Caco-2 (cell line): ENCODE measurements around the gene IDE. TPM values are rescaled to one million over a fixed set of nuclear protein-coding genes. Genes with fewer than 3 reads are reported as not detected.

ENCODE experiments used
- BruUV-seq: library from RNA; stranded (reverse); fragments of 400-500 nt; replicated peaks from 2 replicates; lab custom pipeline; 2021; lab: Mats Ljungman, UMichigan
- CTCF ChIA-PET: fragments of 300-600 bp; sonication (Branson Sonifier 250); formaldehyde crosslinking; loops from one replicate; lab custom pipeline; 2022; ENCODE audit warnings: antibody characterized with exemption; lab: Charles Lee
- POLR2A ChIA-PET: fragments of 300-600 bp; sonication (Branson Sonifier 250); formaldehyde crosslinking; loops from one replicate; lab custom pipeline; 2022; ENCODE audit warnings: antibody characterized with exemption; lab: Charles Lee
- DNase-seq, 2 experiments: peaks; one replicate each; pipeline versions ENCODE4 v3.0.0 to v3.0.0-alpha.2; 2020 to 2022
- H3K27me3 ChIP-seq: replicated peaks from 2 replicates; pipeline ENCODE4 v1.6.0; 2011; ENCODE audit warnings: low read length; ENCODE audit not compliant: control insufficient read depth, insufficient read depth
- H3K36me3 ChIP-seq: 2 replicates; pipeline ENCODE4 v1.5.1; 2011; ENCODE audit warnings: low read length; ENCODE audit not compliant: control insufficient read depth, insufficient read depth
- H3K4me1 ChIP-seq: fragments of 250-450 bp; sonication (Bioruptor Pico); 2 replicates; pipeline ENCODE4 v1.5.1; 2020; ENCODE audit warnings: mild to moderate bottlenecking
- H3K4me3 ChIP-seq: 2 replicates; pipeline ENCODE4 v1.5.1; 2011; ENCODE audit warnings: low read depth, mild to moderate bottlenecking, control low read depth, low read length
- H3K9me3 ChIP-seq: fragments of 250-450 bp; sonication (Bioruptor Pico); 2 replicates; pipeline ENCODE4 v1.5.1; 2020; ENCODE audit warnings: mild to moderate bottlenecking, moderate library complexity
- H3K27ac Mint-ChIP-seq: one replicate; pipeline ENCODE4 v1.8.0; 2022; ENCODE audit warnings: mixed read lengths; ENCODE audit not compliant: unreplicated experiment
- H3K27me3 Mint-ChIP-seq: one replicate; pipeline ENCODE4 v1.8.0; 2022; ENCODE audit warnings: mixed read lengths; ENCODE audit not compliant: insufficient read depth, unreplicated experiment
- H3K36me3 Mint-ChIP-seq: one replicate; pipeline ENCODE4 v1.8.0; 2022; ENCODE audit warnings: mild to moderate bottlenecking, mixed read lengths; ENCODE audit not compliant: insufficient read depth, unreplicated experiment
- H3K4me1 Mint-ChIP-seq: one replicate; pipeline ENCODE4 v1.8.0; 2022; ENCODE audit warnings: low read depth, mixed read lengths; ENCODE audit not compliant: unreplicated experiment
- H3K4me3 Mint-ChIP-seq: one replicate; pipeline ENCODE4 v1.8.0; 2022; ENCODE audit warnings: mild to moderate bottlenecking, moderate library complexity, mixed read lengths; ENCODE audit not compliant: unreplicated experiment
- H3K9me3 Mint-ChIP-seq: one replicate; pipeline ENCODE4 v1.8.0; 2022; ENCODE audit warnings: mixed read lengths; ENCODE audit not compliant: unreplicated experiment
- intact Hi-C: fragments of 100-400 bp; cut with micrococcal nuclease; formaldehyde crosslinking; loops from one replicate; pipeline ENCODE4 v1.10.0; 2022; ENCODE audit not compliant: unreplicated experiment
- total RNA-seq: library from RNA; stranded (reverse); gene quantifications from 2 replicates; pipeline ENCODE4 v1.2.3, GENCODE V29; 2022
- TF ChIP-seq, protein P1 (sequence below), 2 experiments: fragments of 200-600 bp in 1 of 2; IDR thresholded peaks; 1 replicate in 1 of 2; 2 replicates in 1 of 2; pipeline versions ENCODE4 v1.5.1 to v1.8.0; 2011 to 2022; ENCODE audit warnings: antibody characterized with exemption in 1 of 2, control low read depth in 1 of 2, inconsistent platforms in 1 of 2, low read depth in 1 of 2, low read length in 1 of 2, mild to moderate bottlenecking in 1 of 2, moderate library complexity in 1 of 2; ENCODE audit not compliant: insufficient read depth in 1 of 2, severe bottlenecking in 1 of 2, unreplicated experiment in 1 of 2

The IDE gene
- total RNA-seq, 1 experiment from 2014 or later, result 85.5 TPM

GRCh38 chr10:92418221-92418620 lies 155.7 kb downstream of the IDE start:
- no peak overlapping the region for H3K27ac Mint-ChIP-seq
- DNase-seq, result no peak
- H3K9me3 Mint-ChIP-seq, result no peaks in the 10 kb centered on the region
- no TSS peak for BruUV-seq
- Histone ChIP-seq H3K4me3 (no peak overlapping the region), H3K4me1 (no peaks in the 10 kb centered on the region), H3K36me3 (no peaks in the 10 kb centered on the region), H3K9me3 (0 out of 2 replicates have a peak, but pooled peaks cover 4% of the 10 kb centered on the region), H3K27me3 (no peaks in the 10 kb centered on the region; the same call in 1 of the 2 replicates)
- CTCF ChIA-PET, result no interaction called here
- TF ChIP-seq, protein P1, sequence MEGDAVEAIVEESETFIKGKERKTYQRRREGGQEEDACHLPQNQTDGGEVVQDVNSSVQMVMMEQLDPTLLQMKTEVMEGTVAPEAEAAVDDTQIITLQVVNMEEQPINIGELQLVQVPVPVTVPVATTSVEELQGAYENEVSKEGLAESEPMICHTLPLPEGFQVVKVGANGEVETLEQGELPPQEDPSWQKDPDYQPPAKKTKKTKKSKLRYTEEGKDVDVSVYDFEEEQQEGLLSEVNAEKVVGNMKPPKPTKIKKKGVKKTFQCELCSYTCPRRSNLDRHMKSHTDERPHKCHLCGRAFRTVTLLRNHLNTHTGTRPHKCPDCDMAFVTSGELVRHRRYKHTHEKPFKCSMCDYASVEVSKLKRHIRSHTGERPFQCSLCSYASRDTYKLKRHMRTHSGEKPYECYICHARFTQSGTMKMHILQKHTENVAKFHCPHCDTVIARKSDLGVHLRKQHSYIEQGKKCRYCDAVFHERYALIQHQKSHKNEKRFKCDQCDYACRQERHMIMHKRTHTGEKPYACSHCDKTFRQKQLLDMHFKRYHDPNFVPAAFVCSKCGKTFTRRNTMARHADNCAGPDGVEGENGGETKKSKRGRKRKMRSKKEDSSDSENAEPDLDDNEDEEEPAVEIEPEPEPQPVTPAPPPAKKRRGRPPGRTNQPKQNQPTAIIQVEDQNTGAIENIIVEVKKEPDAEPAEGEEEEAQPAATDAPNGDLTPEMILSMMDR (IDR thresholded peaks at IDR 0.05; ENCODE audit: insufficient read depth in 1 of 2, low read depth in 1 of 2, low read length in 1 of 2, severe bottlenecking in 1 of 2, unreplicated experiment in 1 of 2), result no peak
- H3K4me1 Mint-ChIP-seq, result no peaks in the 10 kb centered on the region
- peaks cover 6% of the 10 kb centered on the region for H3K36me3 Mint-ChIP-seq
- POLR2A ChIA-PET, result no interaction called here
- no peak overlapping the region for H3K4me3 Mint-ChIP-seq
- intact Hi-C loops, result no loop called here
- no peaks in the 10 kb centered on the region for H3K27me3 Mint-ChIP-seq

- no peaks in the 10 kb centered on the region for H3K36me3 Mint-ChIP-seq
- no TSS peak for BruUV-seq
- POLR2A ChIA-PET, result no interaction called here
- H3K27me3 ChIP-seq, result no peaks in the 10 kb centered on the region; the same call in none of the 2 replicates
- no peaks in the 10 kb centered on the region for H3K4me1 Mint-ChIP-seq
- CTCF ChIA-PET, result no interaction called here
- no peaks in the 10 kb centered on the region for H3K27me3 Mint-ChIP-seq
- no peaks in the 10 kb centered on the region for H3K4me1 ChIP-seq
- intact Hi-C loops, result no loop called here
- H3K36me3 ChIP-seq, result no peaks in the 10 kb centered on the region
- no peak overlapping the region for H3K4me3 Mint-ChIP-seq
- 0 out of 2 replicates have a peak, but pooled peaks cover 4% of the 10 kb centered on the region for H3K9me3 ChIP-seq
- H3K9me3 Mint-ChIP-seq, result no peaks in the 10 kb centered on the region
- TF ChIP-seq, protein P1 (IDR thresholded peaks at IDR 0.05; ENCODE audit: insufficient read depth in 1 of 2, low read depth in 1 of 2, low read length in 1 of 2, severe bottlenecking in 1 of 2, unreplicated experiment in 1 of 2), result no peak
- H3K4me3 ChIP-seq, result no peak overlapping the region
- no peak overlapping the region for H3K27ac Mint-ChIP-seq
- no peak for DNase-seq
Observed at GRCh38 chr10:92413519-92413918, 160.4 kb downstream of the IDE start.

GRCh38 chr10:92413011-92413410 lies 160.9 kb downstream of the IDE start:
- TF ChIP-seq, protein P1 (IDR thresholded peaks at IDR 0.05; ENCODE audit: insufficient read depth in 1 of 2, low read depth in 1 of 2, low read length in 1 of 2, severe bottlenecking in 1 of 2, unreplicated experiment in 1 of 2), result no peak
- Histone ChIP-seq H3K9me3 (0 out of 2 replicates have a peak, but pooled peaks cover 4% of the 10 kb centered on the region), H3K4me1 (no peaks in the 10 kb centered on the region), H3K4me3 (no peak overlapping the region), H3K36me3 (no peaks in the 10 kb centered on the region), H3K27me3 (no peaks in the 10 kb centered on the region; the same call in none of the 2 replicates)
- Mint-ChIP-seq H3K4me3 (no peak overlapping the region), H3K27me3 (no peaks in the 10 kb centered on the region), H3K9me3 (no peaks in the 10 kb centered on the region), H3K36me3 (no peaks in the 10 kb centered on the region), H3K4me1 (no peaks in the 10 kb centered on the region), H3K27ac (no peak overlapping the region)
- CTCF ChIA-PET, result no interaction called here
- intact Hi-C loops, result no loop called here
- POLR2A ChIA-PET, result no interaction called here
- DNase-seq, result no peak
- no TSS peak for BruUV-seq
